BJ (cell line): ENCODE data around the gene HSP90AA1. TPM values are rescaled to one million over a fixed set of nuclear protein-coding genes. Genes with fewer than 3 reads are reported as not detected.

Source experiments
- CTCF ChIA-PET: fragments of 350-600 bp; formaldehyde crosslinking; extraction: SDS; loops from one replicate; lab custom pipeline; 2021; ENCODE audit warnings: antibody characterized with exemption, inconsistent platforms; lab: Yijun Ruan, JAX
- POLR2A ChIA-PET: fragments of 300-600 bp; sonication (Branson Sonifier 250); formaldehyde crosslinking; extraction: SDS; loops from one replicate; lab custom pipeline; 2021; ENCODE audit warnings: antibody characterized with exemption; lab: Charles Lee
- DNase-seq: peaks from one replicate; pipeline ENCODE4 v3.0.0-alpha.2; 2011; ENCODE audit warnings: low read depth
- H3K27me3 ChIP-seq: 2 replicates; pipeline ENCODE4 v1.6.0; 2011; ENCODE audit warnings: low read length; ENCODE audit not compliant: control insufficient read depth, insufficient read depth
- H3K36me3 ChIP-seq: 2 replicates; pipeline ENCODE4 v1.5.1; 2011; ENCODE audit warnings: low read length; ENCODE audit not compliant: control insufficient read depth, insufficient read depth
- H3K4me3 ChIP-seq: 2 replicates; pipeline ENCODE4 v1.5.1; 2011; ENCODE audit warnings: low read depth, mild to moderate bottlenecking, control low read depth, low read length
- CTCF ChIP-seq: IDR thresholded peaks from 2 replicates; pipeline ENCODE4 v1.5.1; 2011; ENCODE audit warnings: low read depth, mild to moderate bottlenecking, control low read depth, inconsistent platforms, low read length, moderate library complexity; ENCODE audit not compliant: insufficient read depth
- polyA plus RNA-seq: library from polyadenylated mRNA; depleted of rRNA; stranded (reverse); fragments of >200 nt; gene quantifications from 2 replicates; pipeline ENCODE4 v1.2.3, GENCODE V29; 2011; rRNA removed
- small RNA-seq: library from RNA; depleted of rRNA; stranded (forward); fragments of <200 nt; gene quantifications from one replicate; pipeline ENCODE3, GENCODE V24; 2012; ENCODE audit warnings: low replicate concordance, low read depth; ENCODE audit not compliant: insufficient read length

HSP90AA1 gene
- polyA plus RNA-seq, 1 experiment, result 222 TPM

- no peak for DNase-seq
- no peak for TF ChIP-seq CTCF
- H3K4me3 ChIP-seq, result no peak overlapping the region
- H3K27me3 ChIP-seq, result no peaks in the 10 kb centered on the region
- POLR2A ChIA-PET, result no interaction called here
- CTCF ChIA-PET, result interaction anchor here (0.9 to 1.2 kb wide), 2 partner anchors 60 to 265 kb away, joined by 3 read pairs; no protein-coding TSS in a partner anchor
- H3K36me3 ChIP-seq, result peaks cover 50% of the 10 kb centered on the region
Measured at GRCh38 chr14:102035914-102036313, 50.9 kb downstream of the HSP90AA1 start.

GRCh38 chr14:102034301-102034700 is 52.5 kb downstream of the HSP90AA1 start:
- Histone ChIP-seq H3K4me3 (no peak overlapping the region), H3K27me3 (no peaks in the 10 kb centered on the region), H3K36me3 (peaks cover 51% of the 10 kb centered on the region)
- no peak for DNase-seq
- ChIA-PET POLR2A (no interaction called here), CTCF (interaction anchor here (1.1 to 1.5 kb wide), 2 partner anchors 39 to 280 kb away, joined by 3 read pairs; no protein-coding TSS in a partner anchor)
- TF ChIP-seq CTCF, result no peak

GRCh38 chr14:102033241-102033640 is 53.6 kb downstream of the HSP90AA1 start:
- Histone ChIP-seq H3K27me3 (no peaks in the 10 kb centered on the region), H3K36me3 (peaks cover 47% of the 10 kb centered on the region), H3K4me3 (no peak overlapping the region)
- ChIA-PET CTCF (interaction anchor here (1.0 to 2.4 kb wide), 4 partner anchors 63 to 281 kb away, joined by 3 to 10 read pairs (median 4); no protein-coding TSS in a partner anchor), POLR2A (no interaction called here)
- no peak for DNase-seq
- TF ChIP-seq CTCF, result no peak

Small RNA genes lying within 50 kb of the gene (small RNA-seq; reads per million reads assigned to genes)
- gene RN7SL472P, result not detected

Other genes starting within 250 kb of the HSP90AA1 start
- gene DYNC1H1, start 122.5 kb downstream of the HSP90AA1 start, polyA plus RNA-seq, result 138 and 139 TPM in 2 replicates
- 18.3 TPM in 2 replicates for gene WDR20, start 52.9 kb upstream of the HSP90AA1 start, polyA plus RNA-seq
- 20.5 and 26.0 TPM in 2 replicates for gene MOK, start 218.1 kb upstream of the HSP90AA1 start, polyA plus RNA-seq
- 8.3 and 9.0 TPM in 2 replicates for gene ZNF839, start 232.7 kb upstream of the HSP90AA1 start, polyA plus RNA-seq